HCT116 (cell line): ENCODE measurements around the gene BBS9. TPM values are rescaled to one million over a fixed set of nuclear protein-coding genes. Genes with fewer than 3 reads are reported as not detected.

Experiments used
- ATAC-seq: fragments of 200-7000 bp; cut with Tn5 transposase; 2 replicates; pipeline ENCODE4 v1.9.1; 2020; ENCODE audit warnings: mild to moderate bottlenecking, moderate library complexity
- BruUV-seq: library from RNA; stranded (reverse); fragments of 400-500 nt; replicated peaks from 2 replicates; lab custom pipeline; 2021; lab: Mats Ljungman, UMichigan
- CTCF ChIA-PET: fragments of 300-600 bp; sonication (Branson Sonifier 250); formaldehyde crosslinking; loops from one replicate; lab custom pipeline; 2021; ENCODE audit warnings: antibody characterized with exemption; lab: Charles Lee
- POLR2A ChIA-PET: fragments of 300-600, 350-600 bp; sonication (Branson Sonifier 250); formaldehyde crosslinking; loops from one replicate; lab custom pipeline; 2021; ENCODE audit warnings: antibody characterized with exemption; lab: Charles Lee
- RAD21 ChIA-PET, 2 experiments: fragments of 300-600 bp; sonication (Branson Sonifier 250); formaldehyde crosslinking; loops; one replicate each; lab custom pipeline; 2023; ENCODE audit warnings: low total read pairs in 2 of 2; ENCODE audit not compliant: uncharacterized antibody in 2 of 2, unreplicated experiment in 2 of 2, low non-redundant PET in 1 of 2; lab: Charles Lee
- DNase-seq: peaks from one replicate; pipeline ENCODE4 v3.0.0-alpha.2; 2010; ENCODE audit warnings: low read depth, low spot score
- H2AFZ ChIP-seq: fragments of 200-600 bp; shearing (Covaris generic), sonication (generic); 2 replicates; pipeline ENCODE4 v1.6.1; 2017; ENCODE audit warnings: low read depth, mixed run types, mixed read lengths, antibody characterized with exemption, low read length; ENCODE audit not compliant: poor library complexity, severe bottlenecking
- H3K27ac ChIP-seq: 2 replicates; pipeline ENCODE4 v1.5.1; 2012; ENCODE audit warnings: low read depth, low read length
- H3K27me3 ChIP-seq: fragments of 200-600 bp; sonication (generic); 2 replicates; pipeline ENCODE4 v1.6.1; 2016; ENCODE audit warnings: mixed run types, low read length, mixed read lengths; ENCODE audit not compliant: insufficient read depth
- H3K36me3 ChIP-seq, 2 experiments: fragments of 200-500 bp in 1 of 2; fragments of 200-600 bp in 1 of 2; sonication (Bioruptor generic) in 1 of 2; sonication (generic) in 1 of 2; 2 replicates each; pipeline versions ENCODE4 v1.5.1 to v1.6.1; 2014 to 2016; ENCODE audit warnings: low read length in 2 of 2, inconsistent platforms in 1 of 2, mixed read lengths in 1 of 2, mixed run types in 1 of 2; ENCODE audit not compliant: insufficient read depth in 2 of 2, control insufficient read depth in 1 of 2
- H3K4me1 ChIP-seq, 2 experiments: fragments of 200-600 bp in 1 of 2; sonication (generic) in 1 of 2; 2 replicates each; pipeline versions ENCODE4 v1.5.1 to v1.6.1; 2012 to 2017; ENCODE audit warnings: low read length in 2 of 2, inconsistent platforms in 1 of 2, mild to moderate bottlenecking in 1 of 2, mixed read lengths in 1 of 2, mixed run types in 1 of 2, moderate library complexity in 1 of 2; ENCODE audit not compliant: insufficient read depth in 2 of 2, control insufficient read depth in 1 of 2
- H3K4me2 ChIP-seq: fragments of 200-600 bp; sonication (generic); 2 replicates; pipeline ENCODE4 v1.6.1; 2017; ENCODE audit warnings: mixed run types, low read length, mixed read lengths
- H3K4me3 ChIP-seq, 2 experiments: fragments of 200-600 bp in 1 of 2; sonication (generic) in 1 of 2; replicated peaks in 1 of 2; 2 replicates each; pipeline ENCODE4 v1.5.1; 2011 to 2016; ENCODE audit warnings: low read length in 2 of 2, control low read depth in 1 of 2, low read depth in 1 of 2, mild to moderate bottlenecking in 1 of 2, mixed read lengths in 1 of 2, mixed run types in 1 of 2
- H3K79me2 ChIP-seq: fragments of 200-600 bp; sonication (generic); 2 replicates; pipeline ENCODE4 v1.6.1; 2017; ENCODE audit warnings: mild to moderate bottlenecking, mixed run types, low read length, moderate library complexity, mixed read lengths; ENCODE audit not compliant: insufficient read depth
- H3K9ac ChIP-seq: fragments of 200-600 bp; sonication (generic); 2 replicates; pipeline ENCODE4 v1.6.1; 2016; ENCODE audit warnings: low read length, mixed read lengths
- H3K9me2 ChIP-seq: fragments of 200-600 bp; sonication (generic), shearing (Covaris generic); 2 replicates; pipeline ENCODE4 v1.6.1; 2017; ENCODE audit warnings: mixed run types, mild to moderate bottlenecking, moderate library complexity; ENCODE audit not compliant: insufficient read depth
- H3K9me3 ChIP-seq, 2 experiments: fragments of 200-500 bp in 1 of 2; fragments of 200-600 bp in 1 of 2; sonication (Bioruptor generic) in 1 of 2; sonication (generic) in 1 of 2; 2 replicates each; pipeline ENCODE4 v1.6.1; 2014 to 2017; ENCODE audit warnings: low read length in 2 of 2, mixed read lengths in 2 of 2, inconsistent platforms in 1 of 2, low read depth in 1 of 2, mild to moderate bottlenecking in 1 of 2, mixed run types in 1 of 2, moderate library complexity in 1 of 2; ENCODE audit not compliant: control insufficient read depth in 1 of 2, insufficient read depth in 1 of 2
- H4K20me1 ChIP-seq: fragments of 200-600 bp; sonication (generic), shearing (Covaris generic); 2 replicates; pipeline ENCODE4 v1.6.1; 2017; ENCODE audit warnings: mixed run types, mild to moderate bottlenecking, moderate library complexity; ENCODE audit not compliant: insufficient read depth
- CBX3 ChIP-seq: IDR thresholded peaks from 2 replicates; pipeline ENCODE4 v1.6.1; 2012; ENCODE audit warnings: low read depth
- CTCF ChIP-seq, 3 experiments: fragments of 200-600 bp in 1 of 3; sonication (generic) in 1 of 3; IDR thresholded peaks in 2 of 3; conservative IDR thresholded peaks in 1 of 3; 2 replicates each; pipeline ENCODE4 v1.5.1; 2012 to 2017; ENCODE audit warnings: low read depth in 2 of 3, low read length in 2 of 3, antibody characterized with exemption in 1 of 3, borderline replicate concordance in 1 of 3, control low read depth in 1 of 3, mild to moderate bottlenecking in 1 of 3, mixed read lengths in 1 of 3, mixed run types in 1 of 3, moderate library complexity in 1 of 3; ENCODE audit not compliant: insufficient read depth in 1 of 3
- EGR1 ChIP-seq: IDR thresholded peaks from 2 replicates; pipeline ENCODE4 v1.6.1; 2012; ENCODE audit warnings: low read depth
- ELF1 ChIP-seq: IDR thresholded peaks from 2 replicates; pipeline ENCODE4 v1.6.1; 2012; ENCODE audit warnings: low read depth, borderline replicate concordance
- EZH2 ChIP-seq: fragments of 200-600 bp; sonication (generic); IDR thresholded peaks from 2 replicates; pipeline ENCODE4 v1.6.1; 2017; ENCODE audit warnings: antibody characterized with exemption, mixed run types
- EZH2phosphoT487 ChIP-seq: fragments of 200-600 bp; IDR thresholded peaks from 2 replicates; pipeline ENCODE4 v1.6.1; 2018; ENCODE audit warnings: antibody characterized with exemption, borderline replicate concordance
- JUND ChIP-seq: IDR thresholded peaks from 2 replicates; pipeline ENCODE4 v1.6.1; 2012
- MAX ChIP-seq: IDR thresholded peaks from 2 replicates; pipeline ENCODE4 v1.6.1; 2012
- REST ChIP-seq: IDR thresholded peaks from 2 replicates; pipeline ENCODE4 v1.6.1; 2012; ENCODE audit warnings: low read depth
- SIN3A ChIP-seq: IDR thresholded peaks from 2 replicates; pipeline ENCODE4 v1.6.1; 2012; ENCODE audit warnings: low read depth
- SRF ChIP-seq: IDR thresholded peaks from 2 replicates; pipeline ENCODE4 v1.6.1; 2012; ENCODE audit warnings: low read depth
- TCF7L2 ChIP-seq: IDR thresholded peaks from 2 replicates; pipeline ENCODE4 v1.7.0; 2011; ENCODE audit warnings: borderline replicate concordance, inconsistent platforms; ENCODE audit not compliant: insufficient read depth, insufficient read length; ENCODE audit errors: extremely low read depth
- YY1 ChIP-seq: IDR thresholded peaks from 2 replicates; pipeline ENCODE4 v1.6.1; 2011; ENCODE audit warnings: low read length, low read depth, moderate library complexity, mild to moderate bottlenecking; ENCODE audit not compliant: insufficient replicate concordance; ENCODE audit errors: extremely low read depth
- intact Hi-C: fragments of 100-400 bp; cut with micrococcal nuclease; formaldehyde crosslinking; loops from 2 replicates; pipeline ENCODE4 v1.10.0; 2022
- total RNA-seq: library from RNA; stranded (reverse); gene quantifications from one replicate; pipeline ENCODE4 v1.2.1, GENCODE V29; 2021; ENCODE audit not compliant: unreplicated experiment

The BBS9 gene
- total RNA-seq, 1 experiment from 2014 or later = 7.1 TPM

- no peak overlapping the region for H3K4me3 ChIP-seq
- BruUV-seq = no TSS peak
- no peak overlapping the region for H3K4me2 ChIP-seq
- intact Hi-C loops = no loop called here
- POLR2A ChIA-PET = no interaction called here
- no peaks in the 10 kb centered on the region for H3K27me3 ChIP-seq
- ATAC-seq (no peak), DNase-seq (no peak)
- no peaks in the 10 kb centered on the region for H3K9me2 ChIP-seq
- H3K36me3 ChIP-seq = no peaks in the 10 kb centered on the region
- H3K9ac ChIP-seq = no peak overlapping the region
- no peak for TF ChIP-seq JUND
- no peak for TF ChIP-seq SRF
- no peak for TF ChIP-seq EGR1
- TF ChIP-seq ELF1 = no peak
- no peak for TF ChIP-seq SIN3A
- no peak for TF ChIP-seq EZH2phosphoT487
- no peak for TF ChIP-seq TCF7L2
- no peak for TF ChIP-seq MAX
- no peak for TF ChIP-seq EZH2
- no peak for TF ChIP-seq CBX3
- no peak for TF ChIP-seq REST
- no peak for TF ChIP-seq YY1
- TF ChIP-seq CTCF (IDR thresholded peaks at IDR 0.05 in 2 of 3, conservative IDR thresholded peaks at IDR 0.05 in 1 of 3; ENCODE audit: borderline replicate concordance in 1 of 3, insufficient read depth in 1 of 3, low read depth in 2 of 3, low read length in 2 of 3) = no peak
- H3K79me2 ChIP-seq = no peaks in the 10 kb centered on the region
- H4K20me1 ChIP-seq = no peaks in the 10 kb centered on the region
- H2AFZ ChIP-seq = no peak overlapping the region
- H3K27ac ChIP-seq = no peak overlapping the region
- H3K4me1 ChIP-seq = peaks cover 0 to 3% of the 10 kb centered on the region in 2 experiments; a peak in 1 of 4 replicates
- CTCF ChIA-PET = no interaction called here
- RAD21 ChIA-PET = no interaction called here
- no peaks in the 10 kb centered on the region for H3K9me3 ChIP-seq
Measured at GRCh38 chr7:33350577-33350976, 221.2 kb downstream of the BBS9 start.
